Spleen (tissue), 11 donors: Measurements from ENCODE around the gene ZNF385B. TPM values are rescaled to one million over a fixed set of nuclear protein-coding genes. Genes with fewer than 3 reads are reported as not detected.

Experiments
- DNase-seq: peaks from one replicate; pipeline ENCODE4 v3.0.0-alpha.2; 2020
- H3K27ac ChIP-seq, 8 donors: fragments of 200-600 bp; sonication (generic) in 7 of 8; 1 replicate in 4 of 8; 2 replicates in 4 of 8; pipeline versions ENCODE4 v1.5.0 to v1.8.0; 2016 to 2021; ENCODE audit warnings: inconsistent platforms in 4 of 8, mild to moderate bottlenecking in 4 of 8, moderate library complexity in 1 of 8
- H3K27me3 ChIP-seq, 7 donors: fragments of 200-600 bp; sonication (generic) in 6 of 7; replicated peaks in 1 of 7; 1 replicate in 4 of 7; 2 replicates in 3 of 7; pipeline versions ENCODE4 v1.5.0 to v1.8.0; 2016 to 2021; ENCODE audit warnings: inconsistent platforms in 3 of 7, mild to moderate bottlenecking in 1 of 7
- H3K36me3 ChIP-seq, 6 donors: fragments of 200-600 bp; sonication (generic) in 5 of 6; 1 replicate in 4 of 6; 2 replicates in 2 of 6; pipeline versions ENCODE4 v1.5.0 to v1.8.0; 2016 to 2021; ENCODE audit warnings: inconsistent platforms in 2 of 6
- H3K4me1 ChIP-seq, 6 donors: fragments of 200-600 bp; sonication (generic) in 5 of 6; 1 replicate in 3 of 6; 2 replicates in 3 of 6; pipeline versions ENCODE4 v1.5.0 to v1.8.0; 2016 to 2021; ENCODE audit warnings: inconsistent platforms in 3 of 6
- H3K4me3 ChIP-seq, 8 donors: fragments of 200-600 bp; sonication (generic) in 7 of 8; 1 replicate in 4 of 8; 2 replicates in 4 of 8; pipeline versions ENCODE4 v1.5.0 to v1.8.0; 2016 to 2021; ENCODE audit warnings: inconsistent platforms in 4 of 8, mild to moderate bottlenecking in 4 of 8, moderate library complexity in 2 of 8
- H3K9me3 ChIP-seq, 8 donors: fragments of 200-600 bp; sonication (generic) in 7 of 8; 1 replicate in 4 of 8; 2 replicates in 4 of 8; pipeline versions ENCODE4 v1.5.0 to v1.8.0; 2016 to 2021; ENCODE audit warnings: inconsistent platforms in 4 of 8
- POLR2A ChIP-seq, 3 donors: fragments of 450-650 bp; IDR thresholded peaks; one replicate each; pipeline ENCODE4 v1.5.1; 2017; ENCODE audit warnings: antibody characterized with exemption in 3 of 3, mild to moderate bottlenecking in 1 of 3
- POLR2AphosphoS5 ChIP-seq, 3 donors: sonication (generic); formaldehyde crosslinking; IDR thresholded peaks; one replicate each; pipeline ENCODE4 v1.5.1; 2017; ENCODE audit warnings: antibody characterized with exemption in 3 of 3
- WGBS, 5 donors: extraction: QIAGEN DNeasy Blood & Tissue Kit in 3 of 5; methylation state at CpG; one replicate each; pipeline versions ENCODE4 v1.1.5 to v1.1.7; 2013 to 2018; 5-methylcytosine and 5-hydroxymethylcytosine counted together
- intact Hi-C: fragments of 100-400 bp; cut with DNase I; formaldehyde crosslinking; loops from one replicate; pipeline ENCODE4 v1.15.0; 2023; ENCODE audit warnings: low total_unique reads
- polyA plus RNA-seq, 3 donors: library from polyadenylated mRNA; stranded (reverse); fragments of 200-250 nt; gene quantifications; one replicate each; pipeline ENCODE4 v1.2.1, GENCODE V29; 2013
- total RNA-seq, 7 donors: library from RNA; depleted of rRNA in 3 of 7; stranded (reverse); fragments of >200 nt in 3 of 7; fragmentation: NEBNext Ultra II Directional in 4 of 7; extraction: Animal tissue kit (Norgen Biotek cat#: 25700) in 4 of 7; gene quantifications; one replicate each; pipeline versions ENCODE4 v1.1.0 to v1.2.1, GENCODE V29; 2016 to 2021
- TF ChIP-seq, protein P1 (sequence below), 11 experiments: fragments of 200-600 bp in 7 of 11; fragments of 450-650 bp in 4 of 11; sonication (generic) in 4 of 11; IDR thresholded peaks in 8 of 11; conservative IDR thresholded peaks in 3 of 11; 1 replicate in 7 of 11; 2 replicates in 4 of 11; pipeline versions ENCODE4 v1.4.0 to v1.8.0; 2016 to 2021; ENCODE audit warnings: antibody characterized with exemption in 11 of 11, inconsistent platforms in 4 of 11, mild to moderate bottlenecking in 1 of 11
- donor health status: healthy with polysubstance abuse.
- donor health status: DM: no; HTN: no; CAD: no; lungs with moderate emphysema.
- donor health status: DM: no; HTN: no; CAD: no.
- donor health status: Bipolar disorder and iron deficiency.
- donor health status: healthy.
- donor health status: DM: no; HTN: no; CAD: no.
- donor health status: DM: yes; HTN: yes; CAD: no.

The ZNF385B gene
- total and polyA plus RNA-seq, 10 donors = 0.03 to 4.3 (median 0.37) TPM; not detected in 3

DNA sequence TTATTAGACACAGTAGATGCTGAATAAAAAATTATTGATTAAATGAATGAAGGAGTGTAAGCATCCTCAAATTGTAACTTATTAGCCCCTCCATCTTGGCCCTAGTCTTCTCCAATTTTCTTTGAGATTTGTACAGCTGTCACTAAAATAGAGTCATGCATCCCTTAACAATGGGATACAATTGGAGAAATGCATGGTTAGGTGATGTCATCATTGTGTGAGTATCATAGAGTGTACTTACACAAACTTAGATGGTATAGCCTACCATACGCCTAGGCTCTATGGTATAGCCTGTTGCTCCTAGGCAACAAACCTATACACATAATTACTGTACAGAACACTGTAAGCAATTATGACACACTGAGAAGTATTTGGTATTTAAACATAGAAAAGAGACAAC is 38.3 kb upstream of the ZNF385B start:
- H3K4me1 ChIP-seq = no peaks in the 10 kb centered on the region
- no peak overlapping the region for H3K27ac ChIP-seq
- no peaks in the 10 kb centered on the region for H3K36me3 ChIP-seq
- no peak overlapping the region for H3K4me3 ChIP-seq
- H3K9me3 ChIP-seq = peaks cover 0 to 15% (median 6%) of the 10 kb centered on the region in 8 donors
- H3K27me3 ChIP-seq = no peaks in the 10 kb centered on the region
- DNase-seq = no peak
- 95 to 100% (median 96%) methylated on average over 1 of the region's 1 CpG for WGBS, 5 donors
- intact Hi-C loops = no loop called here
- TF ChIP-seq POLR2A (IDR thresholded peaks at IDR 0.05) = no peak
- TF ChIP-seq, protein P1, sequence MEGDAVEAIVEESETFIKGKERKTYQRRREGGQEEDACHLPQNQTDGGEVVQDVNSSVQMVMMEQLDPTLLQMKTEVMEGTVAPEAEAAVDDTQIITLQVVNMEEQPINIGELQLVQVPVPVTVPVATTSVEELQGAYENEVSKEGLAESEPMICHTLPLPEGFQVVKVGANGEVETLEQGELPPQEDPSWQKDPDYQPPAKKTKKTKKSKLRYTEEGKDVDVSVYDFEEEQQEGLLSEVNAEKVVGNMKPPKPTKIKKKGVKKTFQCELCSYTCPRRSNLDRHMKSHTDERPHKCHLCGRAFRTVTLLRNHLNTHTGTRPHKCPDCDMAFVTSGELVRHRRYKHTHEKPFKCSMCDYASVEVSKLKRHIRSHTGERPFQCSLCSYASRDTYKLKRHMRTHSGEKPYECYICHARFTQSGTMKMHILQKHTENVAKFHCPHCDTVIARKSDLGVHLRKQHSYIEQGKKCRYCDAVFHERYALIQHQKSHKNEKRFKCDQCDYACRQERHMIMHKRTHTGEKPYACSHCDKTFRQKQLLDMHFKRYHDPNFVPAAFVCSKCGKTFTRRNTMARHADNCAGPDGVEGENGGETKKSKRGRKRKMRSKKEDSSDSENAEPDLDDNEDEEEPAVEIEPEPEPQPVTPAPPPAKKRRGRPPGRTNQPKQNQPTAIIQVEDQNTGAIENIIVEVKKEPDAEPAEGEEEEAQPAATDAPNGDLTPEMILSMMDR (IDR thresholded peaks at IDR 0.05 in 8 of 11, conservative IDR thresholded peaks at IDR 0.05 in 3 of 11) = no peak
- TF ChIP-seq POLR2AphosphoS5 (IDR thresholded peaks at IDR 0.05) = no peak

DNA sequence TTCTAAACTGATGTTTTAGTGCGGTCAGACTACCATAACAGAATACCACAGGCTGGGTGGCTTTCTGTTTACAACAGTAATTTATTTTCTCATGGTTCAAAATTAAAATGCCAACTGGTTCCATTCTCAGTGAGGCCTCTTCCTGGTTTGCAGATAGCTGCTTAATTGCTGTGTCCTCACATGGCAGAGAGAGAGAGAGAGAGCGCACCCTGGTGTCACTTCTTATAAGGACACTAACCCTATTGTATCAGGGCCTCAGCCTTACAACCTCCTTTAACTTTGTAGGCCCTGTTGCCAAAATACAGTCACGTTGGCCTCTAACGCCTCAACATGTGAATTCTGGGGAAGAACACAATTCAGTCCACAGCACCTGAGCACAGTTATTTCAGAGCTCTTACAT is 37.5 kb upstream of the ZNF385B start:
- H3K4me3 ChIP-seq = no peak overlapping the region
- no peaks in the 10 kb centered on the region for H3K27me3 ChIP-seq
- 79 to 87% (median 84%) methylated on average over 4 of the region's 4 CpGs for WGBS, 5 donors
- intact Hi-C loops = no loop called here
- H3K9me3 ChIP-seq = peaks cover 0 to 11% (median 6%) of the 10 kb centered on the region in 8 donors
- no peaks in the 10 kb centered on the region for H3K36me3 ChIP-seq
- no peak for TF ChIP-seq POLR2A (IDR thresholded peaks at IDR 0.05)
- TF ChIP-seq POLR2AphosphoS5 (IDR thresholded peaks at IDR 0.05) = no peak
- TF ChIP-seq, protein P1 (IDR thresholded peaks at IDR 0.05 in 8 of 11, conservative IDR thresholded peaks at IDR 0.05 in 3 of 11) = peak in 2 of 11 experiments; percentile 7 to 16
- no peak overlapping the region for H3K27ac ChIP-seq
- no peaks in the 10 kb centered on the region for H3K4me1 ChIP-seq
- no peak for DNase-seq

DNA sequence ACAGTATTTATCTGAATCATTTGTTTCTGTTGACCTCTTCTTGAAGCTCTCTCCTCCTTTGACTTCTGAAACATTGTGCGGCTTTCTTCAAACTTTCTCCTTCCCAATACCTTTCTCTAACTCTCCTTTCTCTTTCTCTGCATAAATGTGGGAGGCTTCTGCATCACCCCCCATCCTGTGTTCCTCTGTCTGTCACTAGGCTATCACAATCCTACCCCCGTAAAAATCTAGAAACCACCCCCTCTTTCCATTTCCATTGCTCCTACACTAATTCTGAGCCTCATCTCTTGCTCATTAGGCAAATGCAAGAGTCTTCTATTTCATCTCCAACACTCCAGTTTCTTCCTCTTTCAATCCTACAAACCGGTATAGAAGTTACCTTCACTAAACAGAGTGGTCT is 32.2 kb upstream of the ZNF385B start:
- intact Hi-C loops = no loop called here
- Histone ChIP-seq H3K4me3 (no peak overlapping the region), H3K27ac (no peak overlapping the region), H3K9me3 (peaks cover 0 to 16% (median 9%) of the 10 kb centered on the region in 8 donors), H3K4me1 (no peaks in the 10 kb centered on the region), H3K27me3 (no peaks in the 10 kb centered on the region), H3K36me3 (no peaks in the 10 kb centered on the region)
- WGBS, 5 donors = 82 to 88% (median 88%) methylated on average over 3 of the region's 3 CpGs
- DNase-seq = no peak
- no peak for TF ChIP-seq POLR2A (IDR thresholded peaks at IDR 0.05)
- TF ChIP-seq, protein P1 (IDR thresholded peaks at IDR 0.05 in 8 of 11, conservative IDR thresholded peaks at IDR 0.05 in 3 of 11) = no peak
- TF ChIP-seq POLR2AphosphoS5 (IDR thresholded peaks at IDR 0.05) = no peak

DNA sequence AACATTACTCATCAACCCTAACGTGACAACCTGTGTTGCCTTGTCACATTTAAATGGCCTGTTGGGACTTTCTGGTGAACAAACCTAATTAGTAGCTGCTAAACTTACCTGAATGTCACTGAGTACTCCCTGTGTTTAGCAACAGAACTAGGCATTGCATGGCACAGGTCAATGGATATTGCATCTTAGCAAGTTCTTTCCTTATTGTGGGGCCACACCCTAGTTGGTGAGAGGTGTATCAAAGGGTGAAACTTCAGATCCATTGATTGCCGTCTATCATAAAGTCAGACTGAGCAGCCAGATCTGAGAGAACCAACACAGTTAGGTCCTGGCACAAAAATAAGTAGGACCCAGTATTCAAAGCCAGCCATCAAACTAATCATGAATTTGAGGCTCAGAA is 29.8 kb upstream of the ZNF385B start:
- no peak for DNase-seq
- Histone ChIP-seq H3K4me3 (no peak overlapping the region), H3K4me1 (no peaks in the 10 kb centered on the region), H3K27ac (no peak overlapping the region), H3K27me3 (no peaks in the 10 kb centered on the region), H3K36me3 (no peaks in the 10 kb centered on the region), H3K9me3 (peaks cover 0 to 26% (median 17%) of the 10 kb centered on the region in 8 donors)
- no peak for TF ChIP-seq POLR2A (IDR thresholded peaks at IDR 0.05)
- TF ChIP-seq POLR2AphosphoS5 (IDR thresholded peaks at IDR 0.05) = no peak
- TF ChIP-seq, protein P1 (IDR thresholded peaks at IDR 0.05 in 8 of 11, conservative IDR thresholded peaks at IDR 0.05 in 3 of 11) = no peak
- intact Hi-C loops = no loop called here
- 76 to 91% (median 80%) methylated on average over 2 of the region's 2 CpGs for WGBS, 5 donors
